ENCODE results near the gene NWD2. TPM values are rescaled to one million over a fixed set of nuclear protein-coding genes. Genes with fewer than 3 reads are reported as not detected.

The NWD2 gene
- total RNA-seq, 1 experiment from 2014 or later, result not detected

- H4K91ac ChIP-seq (ENCODE audit: insufficient read length, low read depth, low read length), result no peak overlapping the region
- H3K36me3 Mint-ChIP-seq (ENCODE audit: insufficient read depth in 1 of 3, low read depth in 3 of 3), result no peaks in the 10 kb centered on the region; a peak in 1 of 7 replicates
- no peak overlapping the region for H3K27ac Mint-ChIP-seq
- H3K23me2 ChIP-seq (ENCODE audit: insufficient read length, low read depth, low read length, poor library complexity, severe bottlenecking), result no peaks in the 10 kb centered on the region
- H3K4ac ChIP-seq (ENCODE audit: low read depth, low read length), result no peak overlapping the region
- no peak overlapping the region for H3K18ac ChIP-seq (ENCODE audit: insufficient read length, low read depth, low read length)
- peaks cover 3% of the 10 kb centered on the region; the same call in 1 of the 2 replicates for H3K27me3 Mint-ChIP-seq (ENCODE audit: low read depth)
- no peak for TF ChIP-seq CTCF (conservative IDR thresholded peaks at IDR 0.05)
- H4K20me1 ChIP-seq (ENCODE audit: control insufficient read depth, insufficient read depth, insufficient read length), result no peaks in the 10 kb centered on the region
- H3K4me1 Mint-ChIP-seq, result no peaks in the 10 kb centered on the region
- H2BK120ac ChIP-seq (ENCODE audit: low read depth, low read length, poor library complexity, severe bottlenecking), result no peak overlapping the region
- H4K5ac ChIP-seq (ENCODE audit: insufficient read length, low read depth, low read length), result no peak overlapping the region
- no peak overlapping the region for H3K14ac ChIP-seq (ENCODE audit: insufficient read depth, low read length)
- no peak overlapping the region for H3K23ac ChIP-seq (ENCODE audit: insufficient read length, low read depth, low read length)
- H3K27me3 ChIP-seq (ENCODE audit: insufficient read depth, low read length), result no peaks in the 10 kb centered on the region
- H3K4me3 Mint-ChIP-seq, result no peak overlapping the region
- H3K56ac ChIP-seq (ENCODE audit: insufficient read length, low read depth, low read length), result no peak overlapping the region
- H3K4me2 ChIP-seq (ENCODE audit: insufficient read depth, insufficient read length, low read length), result no peak overlapping the region
- H4K8ac ChIP-seq (replicated peaks; ENCODE audit: insufficient read length, low read depth, low read length), result no peak overlapping the region
- H3T11ph ChIP-seq (ENCODE audit: low read length), result no peak overlapping the region
- H2AK5ac ChIP-seq (ENCODE audit: insufficient read length, low read length), result no peak overlapping the region
- no peaks in the 10 kb centered on the region for H3K79me2 ChIP-seq (ENCODE audit: insufficient read depth, low read length)
- no peak overlapping the region for H2BK12ac ChIP-seq (ENCODE audit: insufficient read length, low read depth, low read length)
- no peaks in the 10 kb centered on the region for H3K4me1 ChIP-seq (ENCODE audit: insufficient read depth, low read length)
- H3K79me1 ChIP-seq (ENCODE audit: insufficient read depth, low read depth, low read length, poor library complexity, severe bottlenecking), result no peaks in the 10 kb centered on the region
- no peak for DNase-seq
- H3K9me3 ChIP-seq (ENCODE audit: control insufficient read depth, low read depth, low read length), result no peaks in the 10 kb centered on the region
- H2BK20ac ChIP-seq (ENCODE audit: low read depth, low read length, poor library complexity, severe bottlenecking), result no peak overlapping the region
- H2BK5ac ChIP-seq (ENCODE audit: insufficient read length, low read length), result no peak overlapping the region
- peaks cover 3 to 9% of the 10 kb centered on the region in 2 experiments; a peak in 3 of 5 replicates for H3K9me3 Mint-ChIP-seq
- H3K27ac ChIP-seq (ENCODE audit: insufficient read length, low read depth, low read length), result no peak overlapping the region
- no peak overlapping the region for H3K9ac ChIP-seq (ENCODE audit: extremely low read depth, insufficient read length, low read length)
- no peak overlapping the region for H2AFZ ChIP-seq (ENCODE audit: low read length)
- no peak overlapping the region for H2BK15ac ChIP-seq (ENCODE audit: low read depth, low read length)
These were observed 94.4 kb downstream of the NWD2 start for GRCh38 chr4:37338972-37339371.

Measured in H9 (cell line).